Measurements from ENCODE around the gene ATP5MC3.

DNA sequence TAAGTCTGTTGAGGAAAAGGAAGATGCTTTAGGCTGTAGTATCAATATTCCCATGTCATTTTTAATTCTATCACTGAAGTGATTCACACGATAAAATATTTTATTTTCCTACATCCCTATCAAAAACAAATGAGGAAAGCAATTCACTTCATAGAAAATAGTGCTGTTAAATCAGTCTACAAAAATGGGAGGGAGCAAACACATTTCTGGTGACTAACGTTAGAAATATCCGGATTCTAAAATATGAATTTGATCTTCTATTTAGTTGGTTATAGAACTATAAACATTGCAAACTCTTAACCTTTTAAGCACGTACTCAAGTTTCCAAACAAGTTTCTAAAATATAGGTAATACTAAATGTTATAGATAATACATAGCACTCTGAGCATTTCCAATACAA is 34.3 kb downstream of the ATP5MC3 start:
- TF ChIP-seq POLR2A (IDR thresholded peaks at IDR 0.05; ENCODE audit: low read length) = no peak
- TF ChIP-seq GATA1 (IDR thresholded peaks at IDR 0.05; ENCODE audit: low read depth, low read length) = no peak
